ENCODE measurements around the gene IL17RD. TPM values are rescaled to one million over a fixed set of nuclear protein-coding genes. Genes with fewer than 3 reads are reported as not detected.

Gene IL17RD
- total RNA-seq, 1 donor from 2014 or later, result 47.4 TPM

GRCh38 chr3:57078635-57079473, 86.3 kb downstream of the IL17RD start:
- DNase-seq (ENCODE audit: extremely low spot score, unreplicated experiment), result peak; percentile 78
- peaks cover 24% of the 10 kb centered on the region for H3K27me3 Mint-ChIP-seq
- peak overlapping the region; percentile 89 for H3K4me3 Mint-ChIP-seq
- H3K36me3 Mint-ChIP-seq, result peaks cover 3% of the 10 kb centered on the region
- no peak overlapping the region for H3K27ac Mint-ChIP-seq
- TF ChIP-seq, protein P1, sequence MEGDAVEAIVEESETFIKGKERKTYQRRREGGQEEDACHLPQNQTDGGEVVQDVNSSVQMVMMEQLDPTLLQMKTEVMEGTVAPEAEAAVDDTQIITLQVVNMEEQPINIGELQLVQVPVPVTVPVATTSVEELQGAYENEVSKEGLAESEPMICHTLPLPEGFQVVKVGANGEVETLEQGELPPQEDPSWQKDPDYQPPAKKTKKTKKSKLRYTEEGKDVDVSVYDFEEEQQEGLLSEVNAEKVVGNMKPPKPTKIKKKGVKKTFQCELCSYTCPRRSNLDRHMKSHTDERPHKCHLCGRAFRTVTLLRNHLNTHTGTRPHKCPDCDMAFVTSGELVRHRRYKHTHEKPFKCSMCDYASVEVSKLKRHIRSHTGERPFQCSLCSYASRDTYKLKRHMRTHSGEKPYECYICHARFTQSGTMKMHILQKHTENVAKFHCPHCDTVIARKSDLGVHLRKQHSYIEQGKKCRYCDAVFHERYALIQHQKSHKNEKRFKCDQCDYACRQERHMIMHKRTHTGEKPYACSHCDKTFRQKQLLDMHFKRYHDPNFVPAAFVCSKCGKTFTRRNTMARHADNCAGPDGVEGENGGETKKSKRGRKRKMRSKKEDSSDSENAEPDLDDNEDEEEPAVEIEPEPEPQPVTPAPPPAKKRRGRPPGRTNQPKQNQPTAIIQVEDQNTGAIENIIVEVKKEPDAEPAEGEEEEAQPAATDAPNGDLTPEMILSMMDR (conservative IDR thresholded peaks at IDR 0.05), result no peak
- H3K4me1 Mint-ChIP-seq (ENCODE audit: unreplicated experiment), result peaks cover 9% of the 10 kb centered on the region
- no peaks in the 10 kb centered on the region for H3K9me3 Mint-ChIP-seq

DNA sequence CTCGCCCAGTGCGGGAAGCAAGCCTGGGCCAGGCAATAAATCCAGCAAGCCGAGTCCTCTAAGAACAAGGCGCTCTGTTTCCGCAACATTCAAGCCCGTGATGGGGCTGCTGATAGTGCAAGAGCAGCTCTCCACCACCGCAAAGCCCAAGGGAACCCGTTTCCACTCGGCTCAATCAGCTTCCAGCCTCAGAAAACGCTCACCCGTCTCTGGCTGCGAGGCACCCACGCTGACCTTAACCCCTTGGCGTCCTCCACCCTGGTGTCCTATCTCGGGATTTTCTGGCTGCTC, 86.9 kb downstream of the IL17RD start:
- Mint-ChIP-seq H3K27me3 (peaks cover 24% of the 10 kb centered on the region), H3K27ac (no peak overlapping the region), H3K9me3 (no peaks in the 10 kb centered on the region), H3K36me3 (peaks cover 3% of the 10 kb centered on the region), H3K4me1 (ENCODE audit: unreplicated experiment) (peaks cover 9% of the 10 kb centered on the region), H3K4me3 (peak overlapping the region; percentile 89)
- TF ChIP-seq, protein P1 (conservative IDR thresholded peaks at IDR 0.05), result peak; percentile 29
- peak; percentile 70 for DNase-seq (ENCODE audit: extremely low spot score, unreplicated experiment)

GRCh38 chr3:57077630-57078343, 87.4 kb downstream of the IL17RD start:
- TF ChIP-seq, protein P1 (conservative IDR thresholded peaks at IDR 0.05), result no peak
- H3K9me3 Mint-ChIP-seq, result no peaks in the 10 kb centered on the region
- H3K36me3 Mint-ChIP-seq, result peaks cover 3% of the 10 kb centered on the region
- H3K4me3 Mint-ChIP-seq, result peak overlapping the region; percentile 89
- H3K4me1 Mint-ChIP-seq (ENCODE audit: unreplicated experiment), result peaks cover 9% of the 10 kb centered on the region
- peak overlapping the region; percentile 59 for H3K27ac Mint-ChIP-seq
- DNase-seq (ENCODE audit: extremely low spot score, unreplicated experiment), result no peak
- peaks cover 24% of the 10 kb centered on the region for H3K27me3 Mint-ChIP-seq

DNA sequence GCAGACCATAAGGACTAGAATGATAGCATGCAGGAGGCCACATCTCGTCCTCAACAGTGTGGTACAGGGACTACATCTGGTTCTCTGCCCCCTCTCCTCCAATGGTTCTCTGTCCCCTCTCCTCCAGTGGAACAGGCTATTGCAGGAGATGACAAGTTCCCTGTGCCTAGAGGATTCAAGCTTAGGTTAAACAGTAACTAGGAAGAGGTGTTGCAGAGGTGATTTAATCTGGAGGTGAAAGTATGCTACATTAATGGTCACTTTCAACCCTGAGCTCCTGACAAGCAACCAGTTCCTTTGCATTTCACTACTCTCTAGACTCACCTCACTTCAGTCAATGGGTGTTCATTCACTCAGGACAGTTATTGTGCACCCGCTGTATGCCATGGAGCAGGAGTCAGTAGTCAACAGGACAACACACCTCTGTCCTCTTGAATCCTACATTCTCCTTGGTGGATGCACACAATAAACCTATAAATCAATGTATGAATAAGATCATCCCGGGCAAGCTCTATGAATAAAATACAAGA, 88.7 kb downstream of the IL17RD start:
- Mint-ChIP-seq H3K36me3 (peaks cover 3% of the 10 kb centered on the region), H3K4me3 (peak overlapping the region; percentile 7)
- no peak for DNase-seq (ENCODE audit: extremely low spot score, unreplicated experiment)

DNA sequence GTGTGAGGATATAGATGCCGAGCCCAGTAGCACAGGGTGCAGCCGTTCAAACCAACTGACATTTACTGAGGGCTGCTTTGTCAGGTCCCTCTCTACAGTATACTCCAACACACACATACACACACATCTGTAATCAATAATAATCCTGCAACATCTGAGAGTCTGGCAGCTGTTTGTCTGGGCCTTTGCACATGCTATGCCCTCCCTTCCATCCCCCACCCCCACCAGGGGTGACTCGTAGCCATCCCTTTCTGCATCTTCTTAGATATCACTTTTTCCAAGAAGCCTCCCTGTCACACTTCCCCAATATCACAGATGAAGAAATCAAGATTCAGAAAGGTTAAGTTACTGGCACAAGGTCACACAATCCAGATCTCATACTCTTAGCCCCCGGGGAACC, 91.0 kb downstream of the IL17RD start:
- DNase-seq (ENCODE audit: extremely low spot score, unreplicated experiment), result no peak
- Mint-ChIP-seq H3K36me3 (peaks cover 3% of the 10 kb centered on the region), H3K27me3 (peaks cover 16% of the 10 kb centered on the region), H3K9me3 (no peaks in the 10 kb centered on the region), H3K27ac (no peak overlapping the region), H3K4me1 (ENCODE audit: unreplicated experiment) (peaks cover 12% of the 10 kb centered on the region), H3K4me3 (no peak overlapping the region)
- TF ChIP-seq, protein P1 (conservative IDR thresholded peaks at IDR 0.05), result no peak

More for the DNA sequence above, 88.7 kb downstream of the IL17RD start:
- Mint-ChIP-seq H3K27ac (no peak overlapping the region), H3K9me3 (no peaks in the 10 kb centered on the region), H3K27me3 (peaks cover 24% of the 10 kb centered on the region), H3K4me1 (ENCODE audit: unreplicated experiment) (peaks cover 9% of the 10 kb centered on the region)
- TF ChIP-seq, protein P1 (conservative IDR thresholded peaks at IDR 0.05), result no peak

Data from type B pancreatic cell (in vitro differentiated cells).